Chondrocyte (in vitro differentiated cells): ENCODE results near the gene ZBTB45. TPM values are rescaled to one million over a fixed set of nuclear protein-coding genes. Genes with fewer than 3 reads are reported as not detected.

Experiments used
- DNase-seq: peaks from one replicate; pipeline ENCODE4 v3.0.0; 2021; ENCODE audit warnings: mixed read lengths, low spot score
- H3K27ac Mint-ChIP-seq: one replicate; pipeline ENCODE4 v1.8.0; 2021; ENCODE audit warnings: mild to moderate bottlenecking, moderate library complexity, mixed read lengths; ENCODE audit not compliant: unreplicated experiment
- H3K27me3 Mint-ChIP-seq: 2 replicates; pipeline ENCODE4 v1.8.0; 2021; ENCODE audit warnings: low read depth, mixed read lengths
- H3K36me3 Mint-ChIP-seq: 2 replicates; pipeline ENCODE4 v1.8.0; 2021; ENCODE audit warnings: low read depth, mixed read lengths
- H3K4me1 Mint-ChIP-seq: 2 replicates; pipeline ENCODE4 v1.8.0; 2021; ENCODE audit warnings: low read depth, mild to moderate bottlenecking, mixed read lengths
- H3K4me3 Mint-ChIP-seq: one replicate; pipeline ENCODE4 v1.8.0; 2021; ENCODE audit warnings: mild to moderate bottlenecking, moderate library complexity, mixed read lengths; ENCODE audit not compliant: unreplicated experiment
- H3K9me3 Mint-ChIP-seq: 2 replicates; pipeline ENCODE4 v1.8.0; 2021; ENCODE audit warnings: low read depth, mixed read lengths
- total RNA-seq: library from RNA; stranded (reverse); gene quantifications from 3 replicates; pipeline ENCODE4 v1.2.1, GENCODE V29; 2021
- TF ChIP-seq, protein P1 (sequence below): fragments of 200-600 bp; sonication (generic); IDR thresholded peaks from 2 replicates; pipeline ENCODE4 v1.5.0; 2021; ENCODE audit warnings: antibody characterized with exemption, mild to moderate bottlenecking, moderate library complexity

Gene ZBTB45
- total RNA-seq, 1 donor from 2014 or later = 15.9 TPM

- TF ChIP-seq, protein P1, sequence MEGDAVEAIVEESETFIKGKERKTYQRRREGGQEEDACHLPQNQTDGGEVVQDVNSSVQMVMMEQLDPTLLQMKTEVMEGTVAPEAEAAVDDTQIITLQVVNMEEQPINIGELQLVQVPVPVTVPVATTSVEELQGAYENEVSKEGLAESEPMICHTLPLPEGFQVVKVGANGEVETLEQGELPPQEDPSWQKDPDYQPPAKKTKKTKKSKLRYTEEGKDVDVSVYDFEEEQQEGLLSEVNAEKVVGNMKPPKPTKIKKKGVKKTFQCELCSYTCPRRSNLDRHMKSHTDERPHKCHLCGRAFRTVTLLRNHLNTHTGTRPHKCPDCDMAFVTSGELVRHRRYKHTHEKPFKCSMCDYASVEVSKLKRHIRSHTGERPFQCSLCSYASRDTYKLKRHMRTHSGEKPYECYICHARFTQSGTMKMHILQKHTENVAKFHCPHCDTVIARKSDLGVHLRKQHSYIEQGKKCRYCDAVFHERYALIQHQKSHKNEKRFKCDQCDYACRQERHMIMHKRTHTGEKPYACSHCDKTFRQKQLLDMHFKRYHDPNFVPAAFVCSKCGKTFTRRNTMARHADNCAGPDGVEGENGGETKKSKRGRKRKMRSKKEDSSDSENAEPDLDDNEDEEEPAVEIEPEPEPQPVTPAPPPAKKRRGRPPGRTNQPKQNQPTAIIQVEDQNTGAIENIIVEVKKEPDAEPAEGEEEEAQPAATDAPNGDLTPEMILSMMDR = no peak
- H3K4me3 Mint-ChIP-seq = peak overlapping the region; percentile 96
- H3K4me1 Mint-ChIP-seq = peaks cover 53% of the 10 kb centered on the region
- H3K9me3 Mint-ChIP-seq = no peaks in the 10 kb centered on the region
- DNase-seq = peak; percentile 26
- H3K36me3 Mint-ChIP-seq = peaks cover 24% of the 10 kb centered on the region
- no peaks in the 10 kb centered on the region for H3K27me3 Mint-ChIP-seq
- H3K27ac Mint-ChIP-seq = peak overlapping the region; percentile 93
These were observed 37.1 kb upstream of the ZBTB45 start for GRCh38 chr19:58556622-58557220.

DNA sequence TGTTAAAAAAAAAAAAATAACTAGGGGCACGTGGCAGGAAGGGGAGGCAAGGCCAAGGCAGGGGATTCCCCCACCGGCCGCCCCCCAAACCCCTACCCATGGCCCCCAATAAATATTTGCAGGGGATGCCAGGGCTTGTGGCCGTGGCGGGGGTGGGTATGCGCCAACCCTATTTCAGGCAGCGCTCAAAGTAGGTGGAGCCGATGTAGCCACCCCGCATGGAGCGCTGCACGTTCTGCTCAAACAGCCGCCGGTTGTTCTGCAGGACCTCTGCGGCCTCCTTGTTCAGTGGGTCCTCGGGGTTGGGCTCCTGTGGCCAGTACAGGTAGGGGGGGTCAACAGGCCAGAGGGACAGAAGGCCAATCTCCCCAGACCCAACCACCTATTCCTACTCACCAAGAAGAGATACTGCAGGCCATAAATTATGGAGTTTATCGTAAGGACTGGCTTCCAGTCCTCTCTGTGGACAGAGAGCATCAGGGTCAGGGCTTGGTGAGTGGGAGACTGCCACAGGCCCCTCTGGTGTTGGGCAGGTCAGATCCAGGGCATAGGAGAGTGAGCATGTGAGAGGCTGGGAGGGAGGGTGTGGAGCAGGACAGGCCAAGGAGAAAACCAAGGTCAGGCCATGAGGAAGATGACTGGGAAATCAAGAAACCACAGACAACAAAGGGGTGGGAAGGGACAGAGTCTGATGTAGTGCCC lies 36.5 kb upstream of the ZBTB45 start:
- H3K27me3 Mint-ChIP-seq = no peaks in the 10 kb centered on the region
- TF ChIP-seq, protein P1 = no peak
- H3K4me3 Mint-ChIP-seq = peak overlapping the region; percentile 96
- H3K36me3 Mint-ChIP-seq = peaks cover 25% of the 10 kb centered on the region
- H3K9me3 Mint-ChIP-seq = no peaks in the 10 kb centered on the region
- DNase-seq = no peak
- peaks cover 53% of the 10 kb centered on the region for H3K4me1 Mint-ChIP-seq
- H3K27ac Mint-ChIP-seq = peak overlapping the region; percentile 93

DNA sequence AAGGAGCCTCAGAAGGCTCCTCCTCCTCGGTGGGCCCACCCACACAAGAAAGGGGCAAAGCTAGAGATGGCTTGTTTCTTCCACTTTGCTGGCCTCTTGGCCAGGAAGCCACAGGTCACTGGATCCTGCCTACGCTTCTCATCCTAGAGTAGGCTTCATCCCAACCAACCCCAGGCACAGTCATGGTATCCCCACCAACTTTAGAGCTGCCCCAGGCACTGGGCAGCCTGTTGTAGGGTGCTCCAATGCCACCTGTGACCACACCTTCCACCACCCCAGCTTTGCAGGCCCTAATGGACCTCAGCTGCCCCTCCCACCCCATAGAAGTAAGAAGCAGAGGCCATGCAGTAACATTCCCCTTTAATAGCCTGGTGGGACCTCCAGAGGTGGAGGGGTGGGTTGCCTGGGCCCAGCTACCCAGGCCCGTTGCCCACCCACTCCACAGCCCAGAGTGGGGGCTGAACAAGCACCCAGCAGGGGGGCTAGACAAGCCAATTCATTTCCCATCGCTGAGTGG lies 35.8 kb upstream of the ZBTB45 start:
- Mint-ChIP-seq H3K27me3 (no peaks in the 10 kb centered on the region), H3K27ac (peak overlapping the region; percentile 98), H3K9me3 (no peaks in the 10 kb centered on the region), H3K4me1 (peaks cover 51% of the 10 kb centered on the region), H3K4me3 (peak overlapping the region; percentile 92), H3K36me3 (peaks cover 27% of the 10 kb centered on the region)
- TF ChIP-seq, protein P1 = no peak
- DNase-seq = no peak

GRCh38 chr19:58554494-58555368 lies 35.1 kb upstream of the ZBTB45 start, which contains the start of gene CHMP2A:
Gene CHMP2A, minus strand, starts transcription at chr19:58555105. Its CDS starts 893 bp downstream, at chr19:58554212.
- no peaks in the 10 kb centered on the region for H3K27me3 Mint-ChIP-seq
- peaks cover 48% of the 10 kb centered on the region for H3K4me1 Mint-ChIP-seq
- TF ChIP-seq, protein P1 = peak; percentile 28
- DNase-seq = peak; percentile 99
- peaks cover 30% of the 10 kb centered on the region for H3K36me3 Mint-ChIP-seq
- peak within 1 kb of the TSS; percentile 92 for H3K4me3 Mint-ChIP-seq
- H3K9me3 Mint-ChIP-seq = no peaks in the 10 kb centered on the region
- H3K27ac Mint-ChIP-seq = peak within 1 kb of the TSS; percentile 98
